Activated CD4-positive, alpha-beta T cell treated with anti-CD3 and anti-CD28 coated beads, Interleukin-2, amount 50 U/mL, for 1 hour (primary cell): ENCODE data around the gene ITLN1.

Experiments
- DNase-seq: peaks from one replicate; pipeline ENCODE4 v3.0.0-alpha.2; 2020

Gene ITLN1

GRCh38 chr1:160853014-160853413, 32.0 kb downstream of the ITLN1 start:
- no peak for DNase-seq

- no peak for DNase-seq
Observed at GRCh38 chr1:160850993-160851392, 34.0 kb downstream of the ITLN1 start.

GRCh38 chr1:160850541-160850940, 34.4 kb downstream of the ITLN1 start:
- DNase-seq: no peak

- no peak for DNase-seq
Observed at GRCh38 chr1:160846281-160846680, 38.7 kb downstream of the ITLN1 start.

GRCh38 chr1:160844447-160845232, 40.3 kb downstream of the ITLN1 start:
- DNase-seq: no peak

GRCh38 chr1:160841079-160841478, 43.9 kb downstream of the ITLN1 start:
- no peak for DNase-seq

GRCh38 chr1:160839746-160840145, 45.2 kb downstream of the ITLN1 start:
- no peak for DNase-seq

GRCh38 chr1:160838888-160839287, 46.1 kb downstream of the ITLN1 start:
- DNase-seq: no peak

GRCh38 chr1:160837558-160838205, 47.3 kb downstream of the ITLN1 start:
- DNase-seq: peak; percentile 76

- DNase-seq: no peak
Observed at GRCh38 chr1:160836981-160837557, 47.9 kb downstream of the ITLN1 start.

- no peak for DNase-seq
Observed at GRCh38 chr1:160836561-160836960, 48.4 kb downstream of the ITLN1 start.

GRCh38 chr1:160835751-160836150, 49.2 kb downstream of the ITLN1 start:
- DNase-seq: no peak

GRCh38 chr1:160834945-160835565, 49.9 kb downstream of the ITLN1 start:
- DNase-seq: peak; percentile 24

GRCh38 chr1:160830321-160831153, 54.4 kb downstream of the ITLN1 start:
- DNase-seq: peak; percentile 81

GRCh38 chr1:160829766-160830165, 55.2 kb downstream of the ITLN1 start:
- DNase-seq: no peak

GRCh38 chr1:160827418-160827817, 57.6 kb downstream of the ITLN1 start:
- no peak for DNase-seq

- no peak for DNase-seq
Observed at GRCh38 chr1:160826546-160826945, 58.4 kb downstream of the ITLN1 start.
